ENCODE results near the gene SEPTIN6.
"Not testable (repeated sequence)": the region's sequence is repeated elsewhere in the genome, so short reads cannot be mapped to it uniquely, and the experiment has no call there.

The SEPTIN6 gene

DNA sequence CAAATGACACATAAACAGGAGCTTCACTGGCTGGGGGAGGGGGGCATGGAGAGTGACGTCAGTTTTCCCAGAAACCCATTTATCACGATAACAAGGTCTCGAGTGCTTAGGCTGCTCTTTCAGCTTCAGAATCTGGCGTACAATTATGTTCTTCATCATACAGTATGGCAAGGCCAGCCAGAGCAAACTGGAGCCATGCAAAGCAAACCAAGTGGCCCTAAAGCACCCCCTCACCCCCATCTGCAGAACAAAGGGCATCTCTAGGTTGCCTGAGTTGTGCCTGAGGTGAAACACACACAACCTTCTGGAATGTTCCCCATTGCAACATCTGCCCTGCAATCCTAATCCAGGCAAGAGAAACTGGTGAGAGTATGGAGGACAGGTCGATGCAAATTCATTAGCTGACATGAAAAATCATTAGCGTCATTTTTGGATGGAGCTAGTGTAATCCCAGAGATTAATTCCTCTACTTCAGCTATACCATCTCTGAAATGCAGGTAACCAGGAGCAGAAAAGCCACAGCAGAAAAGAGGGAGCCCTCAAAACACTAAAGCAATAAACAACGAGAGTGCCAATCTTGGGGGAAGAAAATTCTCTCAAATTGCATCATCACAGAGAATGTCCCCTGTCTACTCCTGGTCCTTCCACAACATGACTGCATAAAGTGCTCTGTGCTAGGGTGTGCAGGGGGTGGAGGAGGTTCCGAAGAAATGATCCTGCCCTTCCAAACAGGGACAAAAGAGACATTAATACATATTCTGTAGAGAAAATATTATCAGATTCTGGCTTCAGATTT, 1.8 kb downstream of the SEPTIN6 start:
- peak; percentile 87 for DNase-seq

DNA sequence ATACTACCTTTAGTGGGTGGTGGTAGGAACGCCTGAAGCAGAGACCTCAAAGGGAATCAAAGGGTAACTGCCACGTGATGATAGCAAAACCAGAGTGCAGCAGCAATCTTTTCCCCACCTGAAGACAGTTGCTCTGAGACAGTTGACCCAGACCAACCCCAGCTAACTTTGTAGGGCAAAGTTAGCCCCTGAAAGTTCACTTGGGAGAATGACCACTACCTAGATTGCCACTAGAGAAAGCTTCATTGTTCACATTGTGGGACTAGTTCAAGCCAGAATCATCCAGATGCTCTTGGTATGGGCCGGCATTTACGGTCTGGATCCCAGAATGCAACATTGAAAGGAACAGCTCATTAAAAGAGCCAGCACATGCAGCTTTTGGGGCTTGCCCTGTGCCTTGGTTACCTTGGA, 4.1 kb downstream of the SEPTIN6 start:
- DNase-seq = peak; percentile 76

DNA sequence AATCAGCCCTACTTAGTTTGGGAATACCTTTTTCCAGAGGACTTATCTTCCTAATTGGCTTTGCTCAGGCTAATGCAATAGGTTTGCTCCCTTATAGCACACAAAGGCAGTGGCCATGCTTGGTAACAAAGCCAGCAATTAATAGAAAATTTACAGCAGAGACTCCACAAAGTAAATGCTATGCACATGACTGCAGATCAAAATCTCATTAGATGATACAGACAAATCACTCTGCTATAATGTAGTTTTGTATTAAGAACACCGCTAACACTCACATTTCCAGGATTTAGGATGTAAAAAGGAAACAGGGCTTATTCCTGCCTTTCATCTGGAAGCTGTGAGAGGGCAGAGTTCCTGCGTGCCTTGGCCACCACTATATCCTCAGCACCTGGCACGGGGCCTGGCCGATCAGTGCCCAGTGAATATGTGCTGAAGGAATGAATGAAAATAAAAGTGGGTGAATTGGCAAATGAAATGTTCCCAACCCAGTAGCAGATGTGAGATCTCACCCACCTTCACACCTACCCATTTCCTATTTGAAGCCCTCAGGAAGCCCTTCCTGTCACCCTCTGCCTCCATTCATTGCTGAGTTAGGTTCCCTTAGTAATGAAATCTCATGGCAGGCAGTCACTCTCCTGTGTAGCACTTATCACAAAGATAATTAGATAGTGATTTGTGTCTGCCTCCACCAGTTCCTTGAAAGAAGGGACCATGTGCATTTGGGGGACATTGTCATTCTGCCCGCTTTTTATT, 5.1 kb downstream of the SEPTIN6 start:
- DNase-seq = no peak

DNA sequence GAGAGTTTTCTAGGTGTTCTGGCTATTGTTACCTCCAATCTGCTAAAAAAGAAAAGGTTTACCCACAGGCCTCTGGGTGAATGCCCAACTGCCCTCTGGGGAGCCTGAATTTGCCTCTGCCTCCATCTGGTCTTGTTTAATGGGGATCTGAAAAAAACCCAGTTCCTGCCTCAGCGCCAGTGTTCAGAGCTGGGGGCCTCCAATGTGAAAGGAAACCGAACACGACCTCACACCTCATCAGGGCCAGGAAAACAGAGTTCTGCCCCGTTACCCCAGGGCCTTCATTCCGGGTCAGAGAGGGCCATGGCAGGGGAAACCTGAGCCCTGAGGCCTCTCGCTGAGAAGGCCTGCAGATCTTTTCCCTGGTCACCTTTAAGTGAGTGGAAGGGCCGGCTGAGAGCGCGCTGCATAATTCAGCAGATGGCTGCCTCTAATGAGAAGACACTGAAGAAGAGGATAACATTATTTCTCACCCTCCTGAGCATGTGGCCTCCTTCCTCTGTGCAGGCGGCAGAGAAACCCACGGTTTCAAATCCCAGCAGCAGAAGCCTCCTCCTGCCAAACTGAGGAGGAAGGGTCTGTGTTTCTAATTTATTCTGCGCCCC, 6.8 kb downstream of the SEPTIN6 start:
- DNase-seq = no peak

DNA sequence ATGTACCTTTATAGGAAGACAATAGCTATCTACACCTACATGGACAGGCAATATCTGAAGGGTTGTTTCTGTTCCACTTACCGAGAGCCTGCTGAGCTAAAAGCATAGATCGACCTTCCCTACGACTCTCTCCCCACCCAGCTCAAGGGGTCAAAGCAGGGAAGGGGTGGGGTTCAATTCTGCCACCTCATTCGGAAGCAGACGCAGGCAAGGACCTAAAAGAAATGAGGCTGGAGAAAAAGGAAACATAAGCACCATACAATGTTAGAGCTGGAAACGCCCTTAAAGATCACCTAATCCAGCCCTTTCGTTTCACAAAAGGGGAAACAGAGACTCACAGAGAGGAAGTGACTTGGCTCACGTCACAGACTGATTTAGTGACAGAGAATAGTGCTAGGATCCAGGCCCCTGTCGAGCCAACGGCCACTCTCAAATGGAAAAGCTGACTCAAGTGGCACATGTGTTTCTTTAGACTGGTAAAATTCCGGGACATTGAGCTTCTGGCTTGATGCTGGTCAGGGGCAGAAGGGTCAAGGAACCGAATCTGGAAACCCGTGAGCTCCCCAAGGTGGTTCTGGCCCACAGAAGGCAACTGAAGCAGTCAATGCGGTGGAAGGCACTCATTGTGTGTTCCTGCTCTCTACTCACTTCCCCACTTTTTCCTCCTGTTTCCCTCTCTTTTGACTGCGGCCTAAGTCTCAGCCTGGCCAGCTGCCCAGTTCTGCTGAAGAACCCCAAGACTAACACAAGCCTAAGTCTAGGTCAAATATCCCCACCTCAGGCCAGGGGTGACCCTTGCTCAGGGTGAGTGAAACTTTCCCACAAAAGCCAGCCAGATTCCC, 7.5 kb downstream of the SEPTIN6 start:
- peak; percentile 77 for DNase-seq

DNA sequence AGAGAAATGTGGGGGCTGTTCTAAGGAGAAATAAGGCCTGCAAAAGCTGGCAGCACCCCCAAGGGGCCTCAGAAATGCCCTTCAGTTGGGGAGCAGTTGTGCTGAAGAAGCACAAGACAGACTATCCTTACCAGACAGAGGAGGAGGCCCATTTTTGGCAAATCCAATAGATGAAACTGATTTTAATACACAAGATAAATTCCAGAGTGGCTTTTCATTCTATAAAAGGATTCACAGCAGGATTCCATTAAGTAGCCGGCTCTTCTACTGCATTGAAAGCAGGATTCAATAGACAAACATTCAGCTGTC, 8.1 kb downstream of the SEPTIN6 start:
- no peak for DNase-seq

DNA sequence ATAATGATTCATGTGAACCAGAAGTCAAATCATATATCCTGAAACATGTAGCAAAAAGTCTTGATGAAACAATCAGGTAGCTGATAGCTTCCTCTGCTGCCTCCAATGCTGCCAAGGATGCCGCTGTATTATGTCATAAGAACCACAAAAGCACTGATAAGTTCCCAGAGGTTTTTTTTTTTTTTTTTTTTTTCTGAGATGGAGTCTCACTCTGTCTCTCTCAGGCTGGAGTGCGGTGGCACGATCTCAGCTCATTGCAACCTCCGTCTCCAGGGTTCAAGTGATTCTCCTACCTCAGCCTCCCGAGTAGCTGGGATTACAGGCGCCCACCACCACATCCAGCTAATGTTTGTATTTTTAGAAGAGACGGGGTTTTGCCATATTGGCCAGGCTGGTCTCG, 8.7 kb downstream of the SEPTIN6 start:
- not testable (repeated sequence) for DNase-seq

DNA sequence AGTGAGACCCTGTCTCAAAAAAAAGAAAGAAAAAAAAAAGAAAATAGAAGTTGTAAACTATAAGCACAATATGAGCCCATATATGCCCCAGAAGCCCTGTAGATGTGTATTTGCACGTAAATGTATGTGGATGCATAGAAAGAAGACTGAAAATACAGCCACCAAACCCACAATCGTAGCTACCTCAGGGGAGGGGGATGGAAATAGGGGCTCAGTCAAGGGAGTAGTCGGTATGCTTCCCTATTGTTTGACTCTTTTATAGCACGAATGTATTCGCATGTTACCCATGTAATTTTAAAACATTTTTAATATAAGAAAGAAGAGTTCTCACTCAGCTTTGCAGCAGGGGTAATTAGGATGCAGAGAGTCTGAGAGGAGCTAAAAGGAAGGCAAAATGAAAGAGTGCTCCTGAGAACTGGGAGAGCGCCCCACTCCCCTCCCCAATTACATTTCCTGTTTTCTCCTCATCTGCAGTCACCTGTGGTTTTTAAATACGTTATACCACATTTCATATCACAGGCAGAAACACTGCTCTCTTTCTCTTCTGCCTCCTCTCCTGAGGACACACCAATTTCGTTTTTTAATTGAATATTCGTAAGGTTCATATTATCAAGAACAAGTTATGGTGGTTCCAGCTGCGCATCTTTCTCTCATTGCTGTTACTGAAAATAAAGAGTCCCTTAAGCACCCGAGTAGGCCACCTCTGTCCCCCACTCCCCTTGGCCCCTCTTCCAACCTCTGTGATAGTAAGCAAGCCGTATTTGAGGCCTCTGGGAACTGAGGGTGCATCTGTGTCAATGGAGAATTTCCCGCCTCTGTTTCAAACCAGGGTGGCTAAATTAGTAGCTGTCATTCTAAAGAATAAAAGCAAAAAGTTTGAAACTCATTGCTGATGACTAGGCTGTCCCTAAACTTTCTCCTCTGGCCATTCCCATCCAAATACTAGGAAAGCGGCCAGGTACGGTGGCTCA, 10.7 kb downstream of the SEPTIN6 start:
- no peak for DNase-seq

DNA sequence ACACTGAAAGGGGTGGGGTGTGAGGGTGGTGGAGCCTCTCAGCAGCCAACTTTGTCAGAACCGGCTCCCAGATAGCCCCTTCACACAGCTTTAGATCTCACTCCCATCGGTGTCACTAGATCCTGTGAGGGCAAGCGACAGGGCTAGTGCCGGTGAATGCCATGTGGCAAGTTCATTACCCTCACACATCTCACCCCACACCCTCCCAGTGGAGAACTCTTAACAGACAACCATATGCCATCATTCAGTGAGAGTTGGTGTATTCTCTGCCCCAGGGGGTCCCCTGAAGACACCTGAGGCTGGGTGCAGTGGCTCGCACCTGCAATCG, 15.3 kb downstream of the SEPTIN6 start:
- DNase-seq = no peak

DNA sequence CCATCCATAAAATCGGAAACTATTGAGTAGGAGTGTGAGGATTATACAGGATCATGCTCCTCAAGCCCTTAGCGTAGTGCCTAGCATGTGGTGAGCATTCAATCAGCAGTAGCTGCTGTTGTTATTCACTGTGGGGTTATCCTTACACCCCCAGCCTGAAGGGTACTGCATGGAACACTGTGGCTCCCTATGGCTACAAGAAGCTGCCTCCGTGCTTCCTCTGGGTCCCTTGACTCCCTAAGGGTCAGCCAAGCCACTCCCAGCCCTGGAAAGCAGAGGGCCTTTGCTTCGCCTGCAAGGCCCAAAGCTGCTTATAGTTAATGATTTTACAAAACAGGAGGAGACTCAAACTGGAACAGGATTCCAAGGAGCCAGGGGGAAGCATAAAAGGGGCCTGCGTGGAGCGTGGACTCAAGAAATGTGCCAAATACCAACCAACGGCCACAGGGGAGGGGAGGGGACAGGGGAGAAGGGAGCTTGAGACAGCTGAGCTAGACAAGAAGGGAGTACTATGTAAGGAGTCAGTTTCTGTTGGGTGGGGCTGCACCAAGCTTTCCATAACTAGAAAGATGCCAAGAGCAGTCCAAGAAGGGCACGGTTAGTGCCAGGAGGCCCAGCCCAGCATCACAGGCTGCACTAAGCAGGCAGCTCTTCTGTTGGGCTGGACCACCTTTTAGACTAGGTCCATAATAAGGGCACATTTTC, 15.9 kb downstream of the SEPTIN6 start:
- DNase-seq = no peak

DNA sequence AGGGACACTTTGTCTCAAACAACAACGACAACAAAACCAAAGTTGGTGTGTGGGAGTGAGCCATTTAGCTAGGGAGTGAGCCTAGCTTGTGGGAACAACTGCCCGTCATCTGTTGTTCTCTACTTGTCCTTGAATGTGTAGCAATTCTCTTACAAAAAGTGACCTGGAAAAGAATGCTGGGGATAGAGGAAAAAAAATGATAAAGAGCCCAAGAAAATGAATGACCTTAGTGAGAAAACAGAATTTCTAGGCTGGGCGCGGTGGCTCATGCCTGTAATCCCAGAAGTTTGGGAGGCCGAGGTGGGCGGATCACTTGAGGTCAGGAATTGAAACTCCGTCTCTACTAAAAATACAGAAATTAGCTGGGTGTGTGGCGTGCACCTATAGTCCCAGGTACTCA, 19.6 kb downstream of the SEPTIN6 start:
- no peak for DNase-seq

DNA sequence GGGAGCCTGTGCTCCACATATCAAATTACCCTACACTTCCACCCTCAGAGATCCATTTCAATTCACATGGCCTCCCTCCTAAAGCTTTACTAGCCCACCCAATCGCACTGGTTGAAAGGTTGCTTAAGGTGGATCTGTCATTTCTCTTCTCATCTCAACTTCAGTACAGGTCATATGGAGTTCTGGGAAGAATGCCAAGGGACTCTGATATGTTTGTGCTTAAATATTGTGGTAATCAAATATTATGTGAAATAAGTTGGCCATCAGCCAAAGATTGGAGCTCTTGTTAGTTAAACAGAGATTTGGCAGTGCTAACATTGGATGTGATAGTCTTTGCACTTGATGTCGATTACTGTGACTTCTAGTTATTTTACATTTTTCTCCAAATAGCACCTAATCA, 20.5 kb downstream of the SEPTIN6 start:
- no peak for DNase-seq

DNA sequence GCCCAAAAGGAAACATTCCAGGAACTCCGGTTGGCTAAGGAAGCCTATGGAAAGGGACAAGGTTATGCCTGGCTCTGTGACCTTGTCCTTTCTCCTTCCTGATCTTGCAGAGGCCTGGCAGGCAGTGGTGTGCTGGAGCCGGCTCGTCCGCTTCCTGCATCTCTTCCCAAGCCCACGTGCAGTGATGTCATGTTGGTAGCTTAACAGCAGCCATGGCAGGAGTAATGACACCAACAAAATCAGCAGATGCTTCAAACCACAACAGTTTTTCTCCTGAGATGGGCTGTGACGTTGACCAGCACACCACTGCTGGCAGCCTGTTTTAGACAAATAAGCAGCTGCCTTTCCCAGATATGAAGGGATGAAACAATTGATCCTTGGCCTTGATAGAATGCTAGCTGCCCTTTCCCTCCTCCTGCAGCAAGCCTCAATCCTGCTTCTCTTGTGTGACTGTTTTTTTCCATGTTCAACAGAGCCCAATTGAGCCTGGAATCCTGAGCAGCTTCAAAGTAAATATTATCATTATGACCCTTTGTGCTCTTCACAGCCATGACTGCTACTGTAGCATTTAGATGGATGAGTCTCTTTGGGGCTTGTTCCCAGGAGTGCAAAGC, 23.4 kb downstream of the SEPTIN6 start:
- DNase-seq = no peak

DNA sequence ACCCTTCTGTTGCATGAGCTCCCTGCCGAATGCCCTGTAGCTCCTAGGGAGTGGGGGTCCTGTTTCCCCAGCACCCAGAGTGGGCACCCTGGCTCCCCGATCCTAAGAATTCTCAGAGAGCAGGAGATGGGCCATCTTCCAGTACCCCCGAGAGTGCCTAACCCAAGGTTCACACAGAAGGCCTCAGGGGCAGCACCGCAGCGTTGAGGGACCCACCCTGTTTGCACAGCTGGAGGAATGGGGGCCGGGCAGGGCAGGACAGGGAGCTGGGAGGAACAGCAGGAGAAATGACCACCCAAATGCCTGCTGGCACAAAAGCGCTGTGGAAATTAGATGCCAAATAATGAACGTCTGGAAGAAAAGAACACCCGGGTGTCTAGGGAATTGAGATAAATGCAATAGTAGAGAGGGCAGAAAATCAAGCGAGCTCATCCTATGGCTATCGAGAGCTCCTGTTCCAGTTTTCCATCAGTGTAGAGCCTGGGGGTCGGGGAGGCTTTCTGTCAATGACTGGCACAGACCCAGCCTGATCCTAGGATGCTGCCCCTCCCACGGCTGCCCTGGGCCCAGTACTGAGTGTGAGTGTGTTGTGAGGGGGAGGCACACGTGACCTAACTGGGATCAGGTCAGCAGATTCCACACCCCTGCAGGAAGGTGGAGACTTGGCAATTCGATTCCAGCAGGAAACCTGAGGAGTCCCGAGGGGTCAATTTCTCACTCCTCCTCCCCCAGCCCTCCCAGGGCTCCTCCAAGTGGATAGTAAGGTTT, 25.7 kb downstream of the SEPTIN6 start:
- no peak for DNase-seq

DNA sequence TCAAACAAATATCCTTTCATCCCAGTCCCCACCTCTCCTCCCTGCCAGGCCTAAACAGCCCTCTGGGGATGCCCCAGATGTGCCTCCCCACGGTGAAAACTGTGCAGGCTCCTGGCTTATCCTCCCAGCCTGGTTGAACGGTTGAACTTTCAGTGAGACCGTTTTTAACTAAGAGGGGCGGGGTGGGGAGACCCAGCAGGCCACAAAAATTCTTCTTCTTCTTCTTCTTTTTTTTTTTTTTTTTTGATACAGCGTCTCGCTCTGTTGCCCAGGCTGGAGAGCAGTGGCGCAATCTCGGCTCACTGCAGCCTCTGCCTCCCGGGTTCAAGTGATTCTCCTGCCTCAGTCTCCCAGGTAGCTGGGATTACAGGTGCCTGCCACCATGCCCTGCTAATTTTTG, 28.1 kb downstream of the SEPTIN6 start:
- not testable (repeated sequence) for DNase-seq

DNA sequence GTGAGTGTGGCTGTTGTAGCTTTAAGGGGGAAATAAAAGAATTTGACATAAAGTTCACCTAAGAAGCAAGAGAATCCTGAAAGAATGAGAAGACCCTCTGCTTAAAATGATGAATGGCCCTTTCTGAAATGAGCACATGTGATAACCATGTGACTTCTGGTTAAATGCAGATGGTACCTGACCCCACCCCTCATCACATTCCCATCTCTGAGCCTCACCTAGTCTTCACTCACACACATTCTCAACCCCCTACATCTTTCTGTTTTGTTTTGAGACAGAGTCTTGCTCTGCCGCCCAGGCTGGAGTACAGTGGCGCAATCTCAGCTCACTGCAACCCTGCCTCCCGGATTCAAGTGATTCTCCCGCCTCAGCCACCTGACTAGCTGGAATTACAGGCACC, 31.5 kb downstream of the SEPTIN6 start:
- no peak for DNase-seq

DNA sequence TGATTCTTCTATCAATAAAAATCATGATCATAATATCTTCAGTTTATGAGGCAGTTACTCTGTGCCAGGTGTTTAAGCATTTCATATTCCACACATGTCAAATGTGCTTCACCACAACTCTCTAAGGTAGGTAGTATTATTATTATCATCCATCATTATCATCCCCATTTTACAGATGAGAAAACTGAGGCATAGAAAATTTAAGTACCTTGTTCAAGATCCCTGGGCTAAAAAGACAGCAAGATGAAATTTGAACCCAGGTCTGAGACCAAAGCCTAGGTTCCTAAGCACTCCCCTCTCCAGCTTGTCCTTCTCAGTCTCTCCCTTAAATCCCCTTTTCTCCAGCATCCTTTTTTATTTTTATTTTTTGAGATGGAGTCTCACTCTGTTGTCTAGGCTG, 33.4 kb downstream of the SEPTIN6 start:
- no peak for DNase-seq

DNA sequence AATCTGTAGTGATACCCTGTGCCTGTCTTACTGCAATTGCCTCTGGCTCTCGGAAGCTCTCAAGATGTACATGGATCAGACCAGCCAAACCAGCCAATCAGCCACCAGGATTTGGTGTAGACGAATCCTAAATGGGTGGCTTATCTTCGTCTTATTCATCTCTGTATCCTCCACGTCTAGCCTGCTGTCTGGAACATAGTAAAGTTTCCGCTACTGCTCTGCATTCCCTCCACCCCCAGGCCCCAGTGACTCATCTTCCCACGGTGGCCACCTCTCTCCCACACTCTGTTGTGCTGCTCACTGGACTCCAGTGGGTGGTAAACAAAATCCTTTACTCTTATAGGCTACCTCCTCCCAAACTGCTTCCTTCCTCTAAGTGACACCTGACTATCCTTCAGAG, 37.8 kb downstream of the SEPTIN6 start:
- DNase-seq = peak; percentile 89

DNA sequence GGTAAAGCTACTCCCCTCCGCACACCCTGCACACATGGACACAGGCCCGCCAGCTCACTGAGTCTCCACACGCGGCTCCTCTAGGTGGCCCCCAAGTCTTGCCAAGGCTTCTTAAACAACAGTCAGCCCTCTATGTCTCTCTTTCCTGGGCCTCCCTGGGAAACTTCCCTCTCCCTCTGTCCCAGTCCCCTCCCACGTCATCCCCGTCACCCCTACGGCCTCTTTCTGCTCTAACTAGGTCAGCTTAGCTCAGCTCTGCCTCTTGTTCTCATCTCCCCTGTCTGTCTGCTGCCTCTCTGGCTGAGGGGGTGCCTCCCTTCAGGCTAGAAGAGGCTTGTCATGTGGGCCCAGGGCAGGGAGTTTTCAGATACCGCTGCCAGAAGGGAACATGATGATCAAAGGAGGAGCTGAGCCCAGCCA, 38.8 kb downstream of the SEPTIN6 start:
- DNase-seq = peak; percentile 67

DNA sequence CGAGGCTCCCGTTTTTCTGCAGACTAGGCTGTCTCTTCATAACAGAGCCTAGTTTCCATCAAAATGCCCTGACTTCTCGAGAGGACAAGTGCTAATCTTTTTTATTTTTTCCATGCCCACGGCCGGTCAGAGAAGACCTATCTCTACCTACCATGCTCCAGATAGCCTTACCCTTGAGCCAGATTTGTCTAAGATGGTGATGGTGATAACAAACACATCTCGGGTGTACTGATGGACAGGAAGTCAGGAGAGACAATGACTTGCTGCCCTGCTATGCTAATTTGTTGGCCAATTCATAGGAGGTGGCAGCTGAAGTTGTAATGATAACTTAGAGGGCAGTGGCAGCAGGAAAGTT, 44.6 kb downstream of the SEPTIN6 start:
- no peak for DNase-seq

Measured in activated effector memory CD4-positive, alpha-beta T cell treated with anti-CD3 and anti-CD28 coated beads, Interleukin-2, amount 50 U/mL, for 16 hours (primary cell).